SK-N-SH treated with all-trans-retinoic acid at 6 μM for 48 hours (cell line): Measurements from ENCODE around the gene EPB41.

Experiments
- ARNTL ChIP-seq: fragments of 450-650 bp; formaldehyde crosslinking; IDR thresholded peaks from 2 replicates; pipeline ENCODE4 v1.5.0; 2020; ENCODE audit warnings: low read depth, mild to moderate bottlenecking, moderate library complexity, borderline replicate concordance
- BACH2 ChIP-seq: fragments of 250-450 bp; sonication (Bioruptor Pico); IDR thresholded peaks from 2 replicates; pipeline ENCODE4 v1.9.0; 2021; ENCODE audit warnings: mild to moderate bottlenecking, borderline replicate concordance
- CSDC2 ChIP-seq: fragments of 250-450 bp; sonication (Bioruptor Pico); IDR thresholded peaks from 2 replicates; pipeline ENCODE4 v1.5.0; 2020; ENCODE audit warnings: mild to moderate bottlenecking, moderate library complexity
- CSRNP3 ChIP-seq: fragments of 250-450 bp; sonication (Bioruptor Pico); IDR thresholded peaks from 2 replicates; pipeline ENCODE4 v1.5.1; 2021; ENCODE audit warnings: mild to moderate bottlenecking, moderate library complexity
- ISL1 ChIP-seq: fragments of 250-450 bp; sonication (Bioruptor Pico); IDR thresholded peaks from 2 replicates; pipeline ENCODE4 v2.1.2; 2022; ENCODE audit warnings: mild to moderate bottlenecking, moderate library complexity
- POU6F1 ChIP-seq: fragments of 250-450 bp; sonication (Bioruptor Pico); IDR thresholded peaks from 2 replicates; pipeline ENCODE4 v1.8.0; 2021; ENCODE audit warnings: low read depth, mild to moderate bottlenecking, moderate library complexity, borderline replicate concordance
- RARB ChIP-seq: fragments of 250-450 bp; sonication (Bioruptor Pico); IDR thresholded peaks from 2 replicates; pipeline ENCODE4 v1.8.0; 2021; ENCODE audit warnings: mild to moderate bottlenecking, moderate library complexity
- SNAI2 ChIP-seq: fragments of 250-450 bp; sonication (Bioruptor Pico); IDR thresholded peaks from 2 replicates; pipeline ENCODE4 v1.5.0; 2020; ENCODE audit warnings: mild to moderate bottlenecking, moderate library complexity
- TCF4 ChIP-seq: fragments of 250-450 bp; sonication (Bioruptor Pico); IDR thresholded peaks from 2 replicates; pipeline ENCODE4 v1.8.0; 2021; ENCODE audit warnings: mild to moderate bottlenecking, moderate library complexity, borderline replicate concordance
- ZFP30 ChIP-seq: fragments of 450-650 bp; formaldehyde crosslinking; IDR thresholded peaks from 2 replicates; pipeline ENCODE4 v1.5.0; 2022; ENCODE audit warnings: mild to moderate bottlenecking, moderate library complexity
- ZNF8 ChIP-seq: fragments of 450-650 bp; formaldehyde crosslinking; IDR thresholded peaks from 2 replicates; pipeline ENCODE4 v1.5.0; 2020; ENCODE audit warnings: mild to moderate bottlenecking, moderate library complexity

GRCh38 chr1:29112705-29113412 is 198.5 kb downstream of the EPB41 start:
- TF ChIP-seq TCF4 (CRISPR knock-in tag): no peak
- TF ChIP-seq ISL1 (CRISPR knock-in tag): no peak
- no peak for TF ChIP-seq CSDC2 (CRISPR knock-in tag)
- no peak for TF ChIP-seq ARNTL (CRISPR knock-in tag)
- no peak for TF ChIP-seq POU6F1
- no peak for TF ChIP-seq BACH2 (CRISPR knock-in tag)
- TF ChIP-seq SNAI2: no peak
- TF ChIP-seq ZNF8 (CRISPR knock-in tag): no peak
- no peak for TF ChIP-seq RARB (CRISPR knock-in tag)
- no peak for TF ChIP-seq CSRNP3 (CRISPR knock-in tag)
- no peak for TF ChIP-seq ZFP30 (CRISPR knock-in tag)
